Measurements from ENCODE around the gene ELOVL3. TPM values are rescaled to one million over a fixed set of nuclear protein-coding genes. Genes with fewer than 3 reads are reported as not detected.

The ELOVL3 gene
- total RNA-seq, 1 experiment from 2014 or later, result 0.17 TPM

DNA sequence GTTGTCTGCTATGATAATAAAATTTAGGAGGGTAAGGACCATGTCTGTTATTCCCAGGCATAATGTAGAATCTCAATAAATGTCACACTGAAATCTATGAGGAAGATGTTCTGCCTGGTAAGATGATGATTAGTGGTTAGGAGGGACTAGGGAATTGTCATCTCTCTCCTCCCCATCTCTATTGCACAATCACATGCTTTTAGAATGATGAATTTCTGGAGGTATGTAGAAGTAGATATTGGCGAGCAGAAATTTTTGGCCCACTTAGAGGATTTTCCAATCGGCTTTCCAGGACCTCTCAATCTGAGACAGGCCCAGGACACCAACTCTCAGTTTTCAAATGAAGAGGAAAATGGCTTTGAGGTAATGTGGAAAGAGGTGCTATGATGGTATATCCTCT, 17.2 kb downstream of the ELOVL3 start (continued):
- TF ChIP-seq, protein P1, sequence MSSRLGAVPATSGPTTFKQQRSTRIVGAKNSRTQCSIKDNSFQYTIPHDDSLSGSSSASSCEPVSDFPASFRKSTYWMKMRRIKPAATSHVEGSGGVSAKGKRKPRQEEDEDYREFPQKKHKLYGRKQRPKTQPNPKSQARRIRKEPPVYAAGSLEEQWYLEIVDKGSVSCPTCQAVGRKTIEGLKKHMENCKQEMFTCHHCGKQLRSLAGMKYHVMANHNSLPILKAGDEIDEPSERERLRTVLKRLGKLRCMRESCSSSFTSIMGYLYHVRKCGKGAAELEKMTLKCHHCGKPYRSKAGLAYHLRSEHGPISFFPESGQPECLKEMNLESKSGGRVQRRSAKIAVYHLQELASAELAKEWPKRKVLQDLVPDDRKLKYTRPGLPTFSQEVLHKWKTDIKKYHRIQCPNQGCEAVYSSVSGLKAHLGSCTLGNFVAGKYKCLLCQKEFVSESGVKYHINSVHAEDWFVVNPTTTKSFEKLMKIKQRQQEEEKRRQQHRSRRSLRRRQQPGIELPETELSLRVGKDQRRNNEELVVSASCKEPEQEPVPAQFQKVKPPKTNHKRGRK (CRISPR knock-in tag; IDR thresholded peaks at IDR 0.05; ENCODE audit: borderline replicate concordance), result no peak
- TF ChIP-seq KAT7 (CRISPR knock-in tag; IDR thresholded peaks at IDR 0.05; ENCODE audit: borderline replicate concordance), result no peak
- no peak for TF ChIP-seq ZNF423 (CRISPR knock-in tag; IDR thresholded peaks at IDR 0.05)
- TF ChIP-seq TCF7 (CRISPR knock-in tag; IDR thresholded peaks at IDR 0.05; ENCODE audit: low read depth), result no peak

DNA sequence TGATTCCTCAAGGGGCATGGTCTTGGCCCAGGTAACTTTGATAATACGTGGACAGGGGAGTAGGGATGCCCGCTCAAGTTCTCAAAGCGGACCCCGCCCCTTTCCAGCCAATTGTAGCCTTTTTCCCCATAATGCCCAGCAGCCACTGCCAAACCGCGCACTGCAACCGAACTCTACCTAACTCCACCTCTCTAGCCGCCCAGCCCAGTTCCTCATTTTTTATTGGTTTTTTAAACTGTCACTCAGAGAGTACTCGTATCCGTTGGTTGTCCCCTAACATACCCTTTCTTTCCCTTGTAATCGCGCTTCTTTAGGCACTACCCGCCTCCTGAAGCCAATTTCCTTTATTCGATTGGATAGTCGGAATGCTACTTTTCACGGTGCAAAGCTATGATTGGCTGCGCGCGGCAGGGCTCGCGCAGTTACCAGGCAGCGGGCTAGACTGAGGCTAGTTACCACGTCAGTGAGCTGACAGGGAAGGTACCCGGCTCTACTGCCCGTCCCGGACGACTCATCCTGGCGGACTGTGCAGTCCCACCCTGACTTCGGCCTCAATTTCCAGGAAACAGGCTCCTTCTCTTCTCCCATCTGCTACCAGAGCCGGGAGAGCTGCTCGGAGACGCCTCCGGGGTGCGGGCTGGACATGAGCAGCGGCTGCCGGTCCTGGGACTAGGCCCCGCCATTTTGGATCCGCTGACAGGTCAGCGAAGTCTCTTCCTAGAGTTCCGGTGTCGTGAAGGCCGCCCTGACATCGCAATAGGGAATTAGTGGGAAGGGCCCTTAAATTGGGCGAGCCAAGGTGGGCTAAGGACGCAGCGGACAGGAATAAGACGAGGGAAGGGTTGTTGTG, 19.2 kb downstream of the ELOVL3 start, which contains the start of gene GBF1:
Gene GBF1 (plus strand): TSS at position 451 of the 850 bp plus-strand sequence. CDS start 13,407 bp downstream, outside the sequence.
- Mint-ChIP-seq H3K4me3 (peak within 1 kb of the TSS; percentile 100), H3K4me1 (peaks cover 38% of the 10 kb centered on the region), H3K36me3 (no peaks in the 10 kb centered on the region)

More for the DNA sequence above, 19.2 kb downstream of the ELOVL3 start, which contains the start of gene GBF1:
- CTCF ChIA-PET, result interaction anchor here (0.9 to 3.2 kb wide), 14 partner anchors 10 to 404 kb away, joined by 3 to 32 read pairs (median 6); partner anchors contain the start of gene NFKB2
- ATAC-seq (peak; percentile 93), DNase-seq (ENCODE audit: low spot score) (peak; percentile 90)
- POLR2A ChIA-PET, result interaction anchor here (0.6 to 1.1 kb wide), 6 partner anchors 14 to 1099 kb away, joined by 3 to 8 read pairs (median 6); no protein-coding TSS in a partner anchor
- Mint-ChIP-seq H3K27ac (peak within 1 kb of the TSS; percentile 96), H3K27me3 (ENCODE audit: low read depth) (peaks cover 45% of the 10 kb centered on the region), H3K9me3 (no peaks in the 10 kb centered on the region)
- TF ChIP-seq NFYB (CRISPR knock-in tag; conservative IDR thresholded peaks at IDR 0.05; ENCODE audit: low read depth), result peak; percentile 88
- TF ChIP-seq NFATC4 (CRISPR knock-in tag; IDR thresholded peaks at IDR 0.05), result no peak
- TF ChIP-seq, protein P2, sequence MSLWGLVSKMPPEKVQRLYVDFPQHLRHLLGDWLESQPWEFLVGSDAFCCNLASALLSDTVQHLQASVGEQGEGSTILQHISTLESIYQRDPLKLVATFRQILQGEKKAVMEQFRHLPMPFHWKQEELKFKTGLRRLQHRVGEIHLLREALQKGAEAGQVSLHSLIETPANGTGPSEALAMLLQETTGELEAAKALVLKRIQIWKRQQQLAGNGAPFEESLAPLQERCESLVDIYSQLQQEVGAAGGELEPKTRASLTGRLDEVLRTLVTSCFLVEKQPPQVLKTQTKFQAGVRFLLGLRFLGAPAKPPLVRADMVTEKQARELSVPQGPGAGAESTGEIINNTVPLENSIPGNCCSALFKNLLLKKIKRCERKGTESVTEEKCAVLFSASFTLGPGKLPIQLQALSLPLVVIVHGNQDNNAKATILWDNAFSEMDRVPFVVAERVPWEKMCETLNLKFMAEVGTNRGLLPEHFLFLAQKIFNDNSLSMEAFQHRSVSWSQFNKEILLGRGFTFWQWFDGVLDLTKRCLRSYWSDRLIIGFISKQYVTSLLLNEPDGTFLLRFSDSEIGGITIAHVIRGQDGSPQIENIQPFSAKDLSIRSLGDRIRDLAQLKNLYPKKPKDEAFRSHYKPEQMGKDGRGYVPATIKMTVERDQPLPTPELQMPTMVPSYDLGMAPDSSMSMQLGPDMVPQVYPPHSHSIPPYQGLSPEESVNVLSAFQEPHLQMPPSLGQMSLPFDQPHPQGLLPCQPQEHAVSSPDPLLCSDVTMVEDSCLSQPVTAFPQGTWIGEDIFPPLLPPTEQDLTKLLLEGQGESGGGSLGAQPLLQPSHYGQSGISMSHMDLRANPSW (CRISPR knock-in tag; conservative IDR thresholded peaks at IDR 0.05; ENCODE audit: low read depth), result no peak
- TF ChIP-seq ZNF138 (CRISPR knock-in tag; conservative IDR thresholded peaks at IDR 0.05), result no peak
- peak; percentile 87 for TF ChIP-seq SP1 (CRISPR knock-in tag; conservative IDR thresholded peaks at IDR 0.05)
- no peak for TF ChIP-seq ZBTB21 (CRISPR knock-in tag; IDR thresholded peaks at IDR 0.05; ENCODE audit: borderline replicate concordance)
- TF ChIP-seq ELF4 (CRISPR knock-in tag; IDR thresholded peaks at IDR 0.05; ENCODE audit: low read depth), result no peak
- no peak for TF ChIP-seq TCF7 (CRISPR knock-in tag; IDR thresholded peaks at IDR 0.05; ENCODE audit: low read depth)
- TF ChIP-seq ZNF232 (CRISPR knock-in tag; IDR thresholded peaks at IDR 0.05), result no peak
- TF ChIP-seq, protein P3, sequence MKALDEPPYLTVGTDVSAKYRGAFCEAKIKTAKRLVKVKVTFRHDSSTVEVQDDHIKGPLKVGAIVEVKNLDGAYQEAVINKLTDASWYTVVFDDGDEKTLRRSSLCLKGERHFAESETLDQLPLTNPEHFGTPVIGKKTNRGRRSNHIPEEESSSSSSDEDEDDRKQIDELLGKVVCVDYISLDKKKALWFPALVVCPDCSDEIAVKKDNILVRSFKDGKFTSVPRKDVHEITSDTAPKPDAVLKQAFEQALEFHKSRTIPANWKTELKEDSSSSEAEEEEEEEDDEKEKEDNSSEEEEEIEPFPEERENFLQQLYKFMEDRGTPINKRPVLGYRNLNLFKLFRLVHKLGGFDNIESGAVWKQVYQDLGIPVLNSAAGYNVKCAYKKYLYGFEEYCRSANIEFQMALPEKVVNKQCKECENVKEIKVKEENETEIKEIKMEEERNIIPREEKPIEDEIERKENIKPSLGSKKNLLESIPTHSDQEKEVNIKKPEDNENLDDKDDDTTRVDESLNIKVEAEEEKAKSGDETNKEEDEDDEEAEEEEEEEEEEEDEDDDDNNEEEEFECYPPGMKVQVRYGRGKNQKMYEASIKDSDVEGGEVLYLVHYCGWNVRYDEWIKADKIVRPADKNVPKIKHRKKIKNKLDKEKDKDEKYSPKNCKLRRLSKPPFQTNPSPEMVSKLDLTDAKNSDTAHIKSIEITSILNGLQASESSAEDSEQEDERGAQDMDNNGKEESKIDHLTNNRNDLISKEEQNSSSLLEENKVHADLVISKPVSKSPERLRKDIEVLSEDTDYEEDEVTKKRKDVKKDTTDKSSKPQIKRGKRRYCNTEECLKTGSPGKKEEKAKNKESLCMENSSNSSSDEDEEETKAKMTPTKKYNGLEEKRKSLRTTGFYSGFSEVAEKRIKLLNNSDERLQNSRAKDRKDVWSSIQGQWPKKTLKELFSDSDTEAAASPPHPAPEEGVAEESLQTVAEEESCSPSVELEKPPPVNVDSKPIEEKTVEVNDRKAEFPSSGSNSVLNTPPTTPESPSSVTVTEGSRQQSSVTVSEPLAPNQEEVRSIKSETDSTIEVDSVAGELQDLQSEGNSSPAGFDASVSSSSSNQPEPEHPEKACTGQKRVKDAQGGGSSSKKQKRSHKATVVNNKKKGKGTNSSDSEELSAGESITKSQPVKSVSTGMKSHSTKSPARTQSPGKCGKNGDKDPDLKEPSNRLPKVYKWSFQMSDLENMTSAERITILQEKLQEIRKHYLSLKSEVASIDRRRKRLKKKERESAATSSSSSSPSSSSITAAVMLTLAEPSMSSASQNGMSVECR (CRISPR knock-in tag; IDR thresholded peaks at IDR 0.05; ENCODE audit: borderline replicate concordance), result peak; percentile 29; the same call in 1 of the 2 replicates
- no peak for TF ChIP-seq ZNF416 (CRISPR knock-in tag; IDR thresholded peaks at IDR 0.05)
- TF ChIP-seq, protein P4, sequence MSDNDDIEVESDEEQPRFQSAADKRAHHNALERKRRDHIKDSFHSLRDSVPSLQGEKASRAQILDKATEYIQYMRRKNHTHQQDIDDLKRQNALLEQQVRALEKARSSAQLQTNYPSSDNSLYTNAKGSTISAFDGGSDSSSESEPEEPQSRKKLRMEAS (CRISPR knock-in tag; IDR thresholded peaks at IDR 0.05), result peak; percentile 40; the same call in 1 of the 2 replicates
- TF ChIP-seq ETV6 (CRISPR knock-in tag; IDR thresholded peaks at IDR 0.05), result no peak
- peak; percentile 86; the same call in 1 of the 2 replicates for TF ChIP-seq CREM (CRISPR knock-in tag; IDR thresholded peaks at IDR 0.05)
